GOT3 (cell line): ENCODE data around the gene HLF.
A peak's percentile ranks its signal among the peaks of the same experiment; 100 is the strongest.

Experiments
- DNase-seq: peaks from one replicate; lab custom pipeline; 2025; ENCODE audit warnings: mixed read lengths; lab: John Stamatoyannopoulos, UW

The HLF gene

GRCh38 chr17:55264645-55265298, at the start of gene HLF:
HLF (plus strand) TSS chr17:55264960; CDS start chr17:55265485, 525 bp downstream.
- DNase-seq, result no peak

- DNase-seq, result no peak
Observed at GRCh38 chr17:55215711-55216110, 49.0 kb upstream of the HLF start.

DNA sequence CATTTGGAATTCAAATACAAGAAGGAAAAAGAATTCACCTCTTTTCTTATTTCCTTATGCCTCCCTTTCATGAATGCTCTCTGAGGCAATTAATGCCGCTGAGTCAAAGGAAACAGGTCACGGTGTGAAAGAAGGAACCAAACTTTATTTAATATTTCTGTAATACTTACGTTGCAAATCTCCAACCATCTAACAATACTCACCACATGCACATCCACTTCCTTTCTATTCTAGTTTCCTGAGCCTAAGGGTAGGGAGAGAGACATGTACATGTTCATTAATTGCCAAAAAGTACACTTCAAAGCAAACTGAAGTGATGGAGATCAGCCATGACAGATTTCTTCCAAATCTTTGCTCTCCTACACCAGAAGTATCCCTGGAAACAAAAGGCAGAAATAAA, 47.9 kb upstream of the HLF start:
- no peak for DNase-seq

- DNase-seq, result no peak
Observed at GRCh38 chr17:55219459-55219858, 45.3 kb upstream of the HLF start.

- no peak for DNase-seq
Observed at GRCh38 chr17:55219934-55220333, 44.8 kb upstream of the HLF start.

- DNase-seq, result no peak
Observed at GRCh38 chr17:55223524-55223923, 41.2 kb upstream of the HLF start.

GRCh38 chr17:55224746-55225145, 40.0 kb upstream of the HLF start:
- DNase-seq, result no peak

DNA sequence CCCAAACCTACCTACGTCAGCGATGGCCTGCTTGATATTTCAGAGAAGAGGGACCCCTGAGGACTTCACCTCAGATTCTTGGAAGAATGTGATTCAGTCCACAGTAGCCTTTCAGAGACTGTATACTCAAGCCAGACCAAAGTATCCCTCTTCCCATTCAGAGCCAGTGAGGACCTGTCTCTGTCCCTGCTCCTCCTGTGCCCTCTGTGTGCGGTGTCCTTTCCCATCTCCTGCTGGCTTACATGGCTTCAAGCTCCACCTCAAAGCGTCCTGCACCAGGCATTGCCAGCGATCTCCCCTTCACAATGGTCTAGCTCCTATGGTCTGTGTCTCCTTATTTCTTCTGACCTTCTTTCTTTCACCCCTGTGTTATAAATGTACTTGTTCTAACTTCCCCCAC, 39.5 kb upstream of the HLF start:
- no peak for DNase-seq

- no peak for DNase-seq
Observed at GRCh38 chr17:55228683-55229192, 36.0 kb upstream of the HLF start.

GRCh38 chr17:55229276-55229675, 35.5 kb upstream of the HLF start:
- DNase-seq, result no peak

- no peak for DNase-seq
Observed at GRCh38 chr17:55230716-55231115, 34.0 kb upstream of the HLF start.

GRCh38 chr17:55233840-55234239, 30.9 kb upstream of the HLF start:
- DNase-seq, result no peak

DNA sequence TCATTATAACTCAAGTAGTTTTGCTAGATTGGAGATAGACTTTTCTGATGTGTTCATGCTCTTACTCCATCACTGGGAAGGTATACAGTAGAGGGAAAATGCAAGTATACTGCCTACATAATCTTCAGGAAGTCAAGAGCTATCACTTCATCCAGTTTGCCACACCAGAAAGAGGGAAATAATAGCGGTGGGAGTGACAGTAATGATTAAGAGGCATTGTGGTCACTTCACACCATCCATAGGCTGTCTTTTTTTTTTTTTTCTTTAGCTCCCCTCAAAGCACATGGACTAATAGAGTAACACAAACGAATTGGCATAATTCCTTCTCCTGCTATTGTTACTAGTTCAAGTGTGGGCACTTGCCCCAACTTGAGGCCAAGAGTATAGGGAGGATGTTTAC, 28.4 kb upstream of the HLF start:
- DNase-seq, result no peak

GRCh38 chr17:55237268-55237667, 27.5 kb upstream of the HLF start:
- DNase-seq, result no peak

GRCh38 chr17:55237841-55238178, 26.9 kb upstream of the HLF start:
- no peak for DNase-seq

- peak; percentile 81 for DNase-seq
Observed at GRCh38 chr17:55238179-55238930, 26.4 kb upstream of the HLF start.

GRCh38 chr17:55238931-55239297, 25.8 kb upstream of the HLF start:
- no peak for DNase-seq

GRCh38 chr17:55241097-55241496, 23.7 kb upstream of the HLF start:
- no peak for DNase-seq

DNA sequence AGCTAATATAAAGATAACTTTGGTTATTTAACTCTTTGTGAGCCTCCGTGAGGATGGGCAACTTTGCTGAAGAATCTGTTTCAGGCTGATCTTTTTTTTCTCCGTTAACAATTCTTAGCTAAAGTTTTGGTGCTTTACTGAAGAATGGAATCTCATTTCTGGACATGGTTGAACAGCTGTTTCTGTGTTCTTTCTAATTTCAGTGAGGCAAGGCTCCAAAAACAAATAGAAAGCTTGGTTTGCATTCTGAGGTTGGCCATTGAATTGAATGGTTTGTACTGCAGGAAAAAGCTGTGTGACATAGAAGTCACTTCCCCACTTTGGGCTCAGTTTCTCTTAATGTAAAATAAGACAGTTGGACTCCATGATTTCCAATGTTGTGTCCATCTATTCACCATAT, 22.3 kb upstream of the HLF start:
- DNase-seq, result no peak

- DNase-seq, result no peak
Observed at GRCh38 chr17:55245986-55246385, 18.8 kb upstream of the HLF start.

DNA sequence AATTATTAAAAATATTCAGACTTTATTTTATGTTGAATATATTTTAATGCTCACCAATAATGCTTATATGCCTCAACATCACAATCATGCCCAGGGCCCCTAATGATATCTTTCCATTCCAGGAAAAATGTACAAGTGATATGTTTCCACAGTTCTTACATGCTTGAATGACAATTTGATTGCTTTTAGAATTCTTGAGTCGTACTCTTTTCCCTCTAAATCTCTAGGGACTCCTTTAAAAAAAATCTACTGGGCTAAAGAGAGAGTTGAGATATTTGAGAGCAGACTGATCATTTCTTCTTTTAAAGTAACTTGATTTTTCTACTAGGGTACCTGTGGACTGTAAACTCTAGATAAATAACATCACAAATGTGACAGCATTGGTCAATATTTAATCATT, 18.2 kb upstream of the HLF start:
- no peak for DNase-seq

- DNase-seq, result no peak
Observed at GRCh38 chr17:55248077-55248476, 16.7 kb upstream of the HLF start.

DNA sequence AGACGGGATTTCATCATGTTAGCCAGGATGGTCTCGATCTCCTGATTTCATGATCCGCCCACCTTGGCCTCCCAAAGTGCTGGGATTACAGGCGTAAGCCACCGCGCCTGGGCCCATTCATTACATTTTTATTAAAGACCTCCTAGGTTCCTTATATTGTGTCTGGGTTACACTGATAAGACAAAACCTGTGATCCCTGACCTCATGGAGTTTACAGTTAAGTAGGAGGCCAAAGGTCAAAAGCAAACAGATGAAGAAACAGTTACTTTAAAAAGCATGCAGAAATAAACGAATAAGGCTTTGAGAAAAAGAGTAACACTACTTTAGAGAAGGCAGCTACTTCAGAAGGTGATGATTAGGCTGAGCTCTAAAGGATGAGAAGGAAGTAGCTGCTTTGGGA, 14.9 kb upstream of the HLF start:
- no peak for DNase-seq

- no peak for DNase-seq
Observed at GRCh38 chr17:55254375-55254774, 10.4 kb upstream of the HLF start.
